GM21576 (cell line): ENCODE data around the gene PRKG1.

Experiments used
- ATAC-seq: cut with Tn5 transposase; IDR thresholded peaks from one replicate; pipeline ENCODE4 v1.9.1; 2021; ENCODE audit warnings: mild to moderate bottlenecking, moderate library complexity; ENCODE audit not compliant: unreplicated experiment

Gene PRKG1

DNA sequence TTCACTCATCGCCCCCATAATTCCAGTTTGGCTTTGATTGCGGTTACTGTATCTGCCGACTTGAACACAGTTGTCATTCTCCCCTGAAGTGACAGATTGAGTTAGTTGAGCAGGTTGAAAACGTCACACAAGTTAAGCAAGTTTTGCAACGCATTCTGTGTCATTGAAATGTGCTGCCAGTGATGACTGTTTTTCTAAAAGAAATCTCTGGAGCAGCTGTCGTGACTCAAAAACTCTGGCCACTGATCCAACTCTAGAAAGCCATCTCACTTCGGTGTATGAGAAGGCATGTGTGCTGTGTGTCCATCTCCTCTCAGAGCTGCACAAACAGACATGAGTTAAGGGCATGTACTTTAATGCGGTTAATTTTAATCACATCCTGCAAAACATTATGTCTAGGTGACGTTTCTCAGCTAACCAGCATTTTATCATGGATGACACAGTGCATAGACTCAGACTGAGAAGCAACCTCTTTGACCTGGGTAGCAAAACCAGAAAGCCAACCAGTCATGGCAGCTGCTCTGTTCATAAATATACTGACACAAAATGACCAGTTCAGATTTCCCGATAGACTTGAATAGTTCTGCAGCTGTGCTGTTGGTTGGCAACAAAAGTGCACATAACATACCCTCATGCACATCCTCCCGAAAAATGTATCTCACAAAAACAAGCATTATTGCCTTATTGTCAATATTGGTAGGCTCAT lies 555.8 kb downstream of the PRKG1 start:
- no peak for ATAC-seq

DNA sequence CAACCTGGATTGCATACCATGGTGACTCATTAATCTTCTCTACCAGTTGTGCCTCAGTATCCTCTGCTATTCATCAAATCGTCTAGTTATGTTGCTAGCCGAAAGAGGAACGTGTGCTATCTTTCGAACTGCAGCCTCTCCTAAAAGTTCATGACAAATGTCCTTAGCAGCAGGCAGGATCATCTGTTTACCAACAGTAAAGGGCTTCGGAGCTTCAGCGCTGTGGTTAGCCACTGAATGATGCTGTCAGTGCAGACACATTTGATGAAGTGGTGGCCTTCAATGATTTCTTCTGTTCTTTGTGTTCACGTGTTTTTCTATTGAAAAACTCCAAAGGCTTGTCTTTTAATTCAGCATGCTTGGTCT lies 556.3 kb downstream of the PRKG1 start:
- no peak for ATAC-seq

DNA sequence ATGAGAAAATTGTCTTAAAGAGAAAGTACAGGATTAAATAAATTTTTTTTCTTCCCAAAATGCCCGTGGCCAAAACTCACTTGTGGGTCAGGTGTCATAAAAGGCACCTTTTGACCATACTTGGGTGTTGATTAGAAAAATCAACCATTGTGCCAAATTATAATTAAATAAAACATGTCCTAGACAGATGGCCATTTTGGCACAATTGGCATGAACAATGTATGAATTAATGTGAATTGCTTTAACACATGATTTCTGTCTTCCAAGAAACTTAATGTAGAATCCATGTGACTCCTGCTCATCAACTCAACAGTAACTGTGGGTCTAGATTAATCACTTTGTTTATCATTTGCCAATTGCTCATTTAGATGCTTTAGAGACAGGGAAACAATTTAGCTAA lies 561.1 kb downstream of the PRKG1 start:
- ATAC-seq, result no peak

DNA sequence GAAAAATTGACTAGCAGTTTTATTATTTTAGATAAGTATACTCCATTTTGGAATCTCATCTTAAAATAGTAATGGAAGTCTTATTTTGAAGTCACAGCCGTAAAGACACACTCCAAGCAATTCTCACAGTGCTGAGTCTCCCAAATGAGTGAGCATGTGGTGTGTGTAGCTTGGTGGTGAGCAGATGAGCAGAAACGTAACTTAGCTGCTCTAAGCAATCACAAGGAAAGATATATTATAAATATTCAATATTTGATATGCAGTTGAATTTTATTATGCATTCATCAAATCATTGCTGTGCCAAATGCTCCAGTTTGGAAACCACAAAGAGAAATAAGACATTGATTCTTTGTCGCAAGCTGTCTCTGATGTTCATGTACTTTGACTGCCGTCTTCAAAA lies 563.9 kb downstream of the PRKG1 start:
- no peak for ATAC-seq

DNA sequence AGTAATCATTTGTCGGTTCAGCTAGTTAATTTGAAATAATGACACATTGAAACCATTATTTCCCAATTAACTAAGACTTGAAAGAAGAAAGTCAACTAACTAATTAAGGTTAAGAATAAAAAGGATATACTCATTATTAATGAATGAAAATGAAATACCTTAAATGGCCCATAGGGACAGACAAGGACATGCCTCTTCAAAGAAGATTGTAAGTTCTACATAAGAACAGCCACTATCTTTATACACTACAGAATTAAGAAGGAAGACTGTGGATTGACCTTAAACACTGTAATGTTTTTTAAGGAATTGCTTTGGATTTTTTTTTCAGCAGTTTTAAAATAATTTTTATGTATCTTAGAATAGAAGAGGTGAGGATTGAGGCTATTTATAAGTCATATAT lies 564.5 kb downstream of the PRKG1 start:
- no peak for ATAC-seq

DNA sequence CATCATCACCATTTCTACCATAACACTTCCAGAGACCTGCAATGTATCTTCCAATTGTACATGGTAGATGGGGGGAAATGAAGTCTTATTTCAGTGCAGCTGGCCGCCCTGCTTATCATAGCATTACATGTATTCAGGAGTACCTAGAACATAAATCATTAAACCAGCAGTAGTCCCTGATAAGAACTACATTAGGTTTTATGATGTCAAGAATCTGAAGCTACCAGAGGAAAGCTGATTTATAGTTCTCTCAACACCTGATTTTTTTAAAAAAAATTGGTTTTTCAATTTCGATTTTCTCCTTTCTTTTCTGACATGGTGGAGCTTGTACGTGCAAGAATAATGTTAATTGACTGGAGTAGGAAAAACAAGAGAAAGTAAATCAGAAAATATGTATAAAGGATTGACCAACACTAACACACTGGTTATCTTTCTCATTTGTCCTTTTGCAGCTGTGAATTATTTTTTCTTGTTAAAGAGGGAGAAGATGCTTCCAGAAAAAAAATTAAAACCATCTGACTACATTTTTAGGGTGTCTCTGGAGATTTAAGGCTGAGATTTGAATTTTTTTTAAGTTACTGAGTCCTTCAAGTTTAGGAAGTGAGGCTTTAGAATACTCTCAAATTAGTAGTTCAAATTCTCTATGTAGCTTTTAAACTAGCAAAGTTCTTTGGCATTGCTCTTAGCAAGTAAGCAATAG lies 566.0 kb downstream of the PRKG1 start:
- ATAC-seq, result no peak

DNA sequence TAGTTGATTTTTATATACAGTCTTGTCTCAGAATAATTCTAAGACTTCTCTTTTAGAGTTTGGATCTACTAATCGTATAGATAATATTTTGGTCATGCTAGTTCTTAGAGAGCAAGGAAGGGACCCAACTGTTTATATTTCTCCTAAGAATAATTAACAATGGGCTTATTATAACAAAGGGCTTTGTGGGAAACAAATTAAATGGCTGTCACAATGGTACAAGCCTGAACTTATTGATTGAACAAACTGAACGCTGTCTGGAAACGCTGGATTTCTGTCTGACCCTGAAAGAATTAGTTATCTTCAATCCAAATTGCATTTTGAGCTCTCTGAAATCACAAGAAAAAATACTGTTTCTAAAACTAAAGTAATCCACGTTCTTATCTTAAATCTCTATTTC lies 568.3 kb downstream of the PRKG1 start:
- ATAC-seq, result no peak

DNA sequence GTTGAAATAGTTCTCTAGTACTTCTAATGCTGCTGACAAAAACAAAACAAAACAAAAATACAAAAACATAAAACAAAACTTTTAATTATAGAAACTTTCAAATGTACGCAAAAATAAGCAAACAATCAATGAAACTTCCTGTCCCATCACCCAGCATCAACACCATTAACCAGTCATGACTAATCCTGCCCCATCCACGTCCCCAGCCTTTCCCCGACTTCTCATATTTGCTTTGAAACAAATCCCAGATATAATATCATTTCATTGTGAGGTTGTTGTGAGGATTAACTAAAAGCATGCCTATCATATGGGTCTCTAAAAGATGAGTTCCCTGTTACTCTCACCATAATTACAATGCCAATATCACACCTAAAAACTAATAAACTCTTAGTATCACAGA lies 569.4 kb downstream of the PRKG1 start:
- ATAC-seq, result no peak

DNA sequence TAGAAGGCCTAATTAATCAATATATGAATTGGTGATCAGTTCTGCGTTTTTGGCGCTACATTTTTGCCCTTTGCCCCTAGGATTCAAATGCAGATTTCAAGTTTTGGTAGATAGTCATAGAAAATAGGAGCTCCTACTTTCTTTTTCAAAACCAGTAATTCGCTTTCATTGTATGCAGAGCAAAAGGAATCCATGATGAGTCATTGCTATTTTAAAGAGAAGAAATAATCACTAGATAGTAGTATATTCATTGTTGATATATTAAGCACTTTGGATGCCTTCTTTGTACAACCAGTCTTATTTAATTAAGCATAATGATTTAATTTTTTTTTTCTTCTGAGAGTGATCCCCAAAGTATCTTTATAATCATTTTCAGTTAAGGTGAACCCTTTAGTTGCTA lies 574.8 kb downstream of the PRKG1 start:
- ATAC-seq, result no peak

DNA sequence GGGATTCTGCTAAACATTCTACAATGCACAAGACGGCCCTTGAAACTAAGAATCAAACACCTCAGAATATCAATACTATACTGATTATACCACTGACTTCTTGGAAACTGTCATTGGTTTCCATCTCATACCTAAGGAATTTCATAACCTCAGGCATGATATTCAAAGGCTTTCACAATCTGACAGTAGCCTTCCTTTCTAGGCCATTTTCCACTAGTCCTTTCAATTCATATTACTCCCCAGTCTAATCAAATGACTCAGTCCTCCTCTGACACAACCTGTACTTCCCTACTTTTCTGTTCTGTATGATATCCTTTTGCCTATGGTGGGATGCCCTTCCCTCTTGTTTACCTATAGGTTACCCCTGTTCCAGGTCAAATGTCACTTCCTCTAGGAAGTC lies 576.8 kb downstream of the PRKG1 start:
- ATAC-seq, result no peak

DNA sequence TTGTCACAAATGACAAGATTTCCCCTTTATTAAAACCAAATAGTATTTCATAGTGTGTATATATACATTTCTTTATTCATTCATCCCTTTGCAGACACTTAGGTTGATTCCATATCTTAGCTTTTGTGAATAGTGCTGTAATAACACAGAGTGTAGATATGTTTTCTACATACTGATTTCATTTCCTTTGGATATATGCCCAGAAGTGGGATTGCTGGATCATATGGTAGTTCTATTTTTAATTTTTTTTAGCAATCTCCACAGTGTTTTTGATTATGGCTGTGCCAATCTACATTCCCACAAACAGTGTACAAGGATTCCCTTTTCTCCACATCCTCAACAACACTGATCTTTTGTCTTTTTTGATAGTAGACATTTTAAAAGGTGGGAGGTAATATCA lies 578.7 kb downstream of the PRKG1 start:
- no peak for ATAC-seq

DNA sequence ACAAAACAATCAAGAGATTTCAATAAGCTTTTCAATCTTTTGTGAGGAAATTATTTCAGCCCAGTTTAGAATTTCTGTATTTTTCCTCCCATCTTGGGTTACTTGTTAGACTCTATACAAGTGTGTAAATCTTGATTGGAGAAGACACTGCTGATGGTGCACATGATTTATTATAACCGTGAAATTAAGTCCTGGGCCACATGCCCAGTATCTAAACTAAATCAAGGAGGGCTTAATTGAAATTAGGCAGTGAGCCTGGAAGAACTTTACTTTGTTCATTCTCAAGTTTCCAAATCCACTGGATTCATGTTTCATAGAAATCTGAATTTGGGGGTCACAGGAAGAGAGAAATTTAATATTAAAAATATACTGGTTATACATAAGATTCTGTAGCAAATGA lies 580.6 kb downstream of the PRKG1 start:
- no peak for ATAC-seq

DNA sequence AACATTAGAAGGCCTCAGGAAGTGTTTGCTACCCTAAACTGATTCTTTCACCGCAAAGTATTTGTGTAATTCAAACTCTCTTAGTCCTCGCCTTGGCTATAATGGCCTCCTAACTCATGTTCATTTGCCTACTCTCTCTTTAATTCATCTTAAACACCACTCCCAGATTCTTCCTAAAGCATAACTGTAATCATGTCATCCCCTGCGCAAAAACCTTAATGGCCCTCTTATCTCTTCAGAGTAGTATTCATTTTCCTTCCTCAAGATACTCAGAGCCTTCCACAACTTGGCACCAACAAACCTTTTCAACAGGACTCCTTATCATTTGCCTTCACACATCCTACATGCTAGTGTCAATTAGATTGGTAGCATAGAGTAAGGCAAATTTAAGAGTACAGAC lies 582.2 kb downstream of the PRKG1 start:
- ATAC-seq, result no peak

DNA sequence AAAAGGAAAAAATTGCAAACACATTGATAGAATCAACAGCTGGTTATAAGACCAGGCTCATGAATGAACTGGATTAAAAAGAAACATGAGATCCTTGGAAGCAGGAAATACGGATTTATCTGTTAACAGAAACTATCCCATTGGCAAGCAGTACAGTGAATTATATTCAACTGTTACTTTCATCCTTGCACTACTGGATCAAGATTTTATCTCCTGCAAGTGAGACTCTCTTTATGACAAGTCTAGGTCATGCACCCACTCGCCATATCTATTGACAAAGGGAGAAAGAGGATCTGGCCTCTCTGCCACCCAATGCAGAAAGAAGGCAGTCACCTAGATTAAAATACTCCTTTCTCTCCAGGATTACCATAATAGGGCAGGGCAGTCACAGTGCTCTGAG lies 583.7 kb downstream of the PRKG1 start:
- ATAC-seq, result no peak

DNA sequence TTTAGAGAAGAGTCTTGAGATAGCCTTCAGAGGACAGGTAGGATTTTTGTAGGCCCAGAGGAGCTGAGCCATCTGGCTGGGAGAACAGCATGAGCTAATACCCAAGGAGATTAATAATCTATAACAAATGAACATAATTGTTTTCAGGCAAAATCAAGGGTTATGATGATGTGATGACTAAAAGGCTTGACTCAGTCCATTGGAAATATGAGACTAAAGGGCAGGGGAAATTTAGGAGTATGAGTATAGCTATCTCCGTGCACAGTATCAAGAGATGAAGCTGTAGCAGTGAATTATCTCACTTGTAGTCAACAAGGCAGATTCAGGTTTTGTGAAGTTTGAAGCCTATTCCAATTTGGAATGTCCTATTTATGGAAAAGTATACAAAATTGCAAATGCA lies 585.1 kb downstream of the PRKG1 start:
- no peak for ATAC-seq

DNA sequence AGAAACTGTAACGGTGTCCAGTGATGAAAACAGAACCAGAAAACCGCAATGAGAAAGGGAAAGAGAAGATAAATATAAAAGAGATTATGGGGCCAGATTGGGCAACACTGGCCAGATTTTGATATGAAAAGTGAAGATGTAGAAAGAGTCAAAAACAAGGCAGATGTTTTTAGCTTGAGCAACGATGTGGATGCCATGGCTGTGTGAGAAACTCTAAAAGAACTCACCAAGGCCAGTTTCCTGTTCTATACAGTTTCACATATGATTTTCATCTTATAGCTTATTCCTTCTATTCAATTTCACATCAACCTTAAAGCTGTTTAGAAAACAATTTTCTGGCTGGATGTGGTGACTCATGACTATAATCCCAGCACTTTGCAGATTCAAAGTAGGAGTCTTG lies 588.8 kb downstream of the PRKG1 start:
- no peak for ATAC-seq

DNA sequence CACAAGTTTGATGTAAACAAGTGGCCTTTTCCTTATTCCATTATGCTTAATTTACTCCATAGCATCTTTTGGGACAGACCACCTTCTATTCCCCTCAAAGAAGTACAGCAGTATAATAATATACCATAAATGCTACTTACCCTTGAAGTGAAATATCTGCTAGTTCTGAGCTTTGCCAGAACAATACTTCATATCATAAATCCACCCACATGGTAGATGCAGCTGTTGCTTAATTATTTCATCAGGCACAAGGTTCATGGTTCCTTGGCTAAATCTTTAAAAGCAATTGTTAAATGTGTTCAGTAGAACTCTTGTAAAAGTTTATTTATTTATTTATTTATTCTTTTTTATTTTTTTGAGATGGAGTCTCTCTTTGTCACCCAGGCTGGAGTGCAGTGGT lies 592.2 kb downstream of the PRKG1 start:
- no peak for ATAC-seq

DNA sequence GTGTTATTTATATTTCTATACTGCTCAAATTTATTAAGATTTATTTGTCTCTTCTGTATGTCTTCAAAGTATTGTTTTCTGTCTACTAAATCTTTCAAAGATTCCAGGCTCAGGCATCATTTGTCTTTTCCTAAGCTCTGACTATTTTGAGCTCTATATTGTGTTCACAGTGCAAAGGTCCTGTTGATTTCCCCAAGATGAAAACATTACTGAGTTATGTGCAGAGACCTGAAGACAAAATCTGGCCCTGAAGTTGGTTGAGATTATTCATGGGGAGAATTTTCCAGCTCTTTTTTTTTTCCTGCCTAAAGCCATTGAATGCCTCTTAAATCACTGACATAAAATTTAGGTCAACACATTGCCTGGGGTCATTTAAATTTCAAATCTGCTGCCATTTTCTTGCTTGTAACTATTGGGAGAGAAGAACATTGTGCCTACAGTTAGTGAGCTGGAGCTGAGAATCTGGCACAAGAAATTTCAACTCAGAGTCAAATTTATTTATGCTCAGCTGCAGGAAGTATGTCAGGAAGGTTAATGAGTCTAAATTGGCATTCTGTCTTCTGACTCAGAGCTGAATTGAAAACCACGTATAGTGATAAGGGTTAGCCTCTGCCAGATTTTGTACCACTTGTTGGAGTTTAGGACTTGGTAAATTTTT lies 593.5 kb downstream of the PRKG1 start:
- ATAC-seq, result no peak

DNA sequence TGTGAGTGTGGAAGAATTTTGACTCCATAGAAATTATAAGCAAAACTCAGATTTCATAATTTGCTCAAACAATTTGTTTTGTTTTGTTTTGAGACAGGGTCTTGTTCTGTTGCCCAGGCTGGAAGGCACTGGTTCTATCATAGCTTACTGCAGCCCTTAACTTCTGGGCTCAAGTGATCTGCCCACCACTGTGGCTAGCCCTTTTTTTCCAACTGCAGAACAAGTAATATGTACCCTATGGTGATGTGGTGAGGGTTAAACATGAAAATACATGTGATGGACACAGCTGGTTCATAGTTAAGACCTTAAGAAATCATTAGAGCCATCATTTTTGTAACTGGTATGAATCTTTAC lies 594.0 kb downstream of the PRKG1 start:
- no peak for ATAC-seq

DNA sequence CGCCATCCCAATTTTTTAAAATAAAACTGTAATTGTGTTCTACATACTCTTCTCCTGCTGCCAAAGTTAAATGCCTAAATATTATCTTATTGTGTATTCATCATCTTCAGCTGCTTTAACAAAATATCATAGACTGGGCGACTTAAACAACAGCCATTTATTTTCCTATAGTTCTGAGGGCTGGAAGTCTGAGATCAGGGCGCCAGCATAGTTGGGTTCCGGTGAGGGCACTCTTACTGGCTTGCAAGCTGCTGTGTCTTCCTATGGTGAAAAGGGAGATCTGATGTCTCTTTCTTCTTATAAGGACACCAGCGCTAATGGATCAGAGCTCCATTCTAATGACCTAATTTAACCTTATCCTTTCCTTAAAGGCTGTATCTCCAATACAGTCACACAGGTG lies 594.8 kb downstream of the PRKG1 start:
- ATAC-seq, result no peak

DNA sequence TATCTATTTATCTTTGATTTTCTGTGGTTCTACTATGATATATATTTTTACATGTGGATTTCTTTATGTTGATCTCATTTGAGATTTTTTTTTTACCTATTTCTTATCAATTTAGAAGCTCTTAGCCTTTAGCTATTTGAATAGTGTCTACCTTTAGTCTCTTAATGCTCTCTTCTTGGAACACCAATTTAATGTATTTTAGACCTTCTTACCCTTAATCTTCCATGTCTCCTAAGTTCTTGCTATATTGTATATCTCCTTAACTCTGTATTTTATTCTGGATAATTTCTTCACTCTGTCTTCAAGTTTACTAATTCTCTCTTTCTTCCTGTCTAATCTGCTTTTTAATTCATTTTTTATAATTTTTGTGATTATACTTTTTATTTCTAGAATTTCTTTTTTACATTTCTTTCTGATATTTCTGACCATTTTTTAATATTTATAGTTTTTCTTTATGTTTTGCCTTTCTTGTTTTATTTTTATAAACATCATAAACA lies 597.8 kb downstream of the PRKG1 start:
- ATAC-seq, result no peak

DNA sequence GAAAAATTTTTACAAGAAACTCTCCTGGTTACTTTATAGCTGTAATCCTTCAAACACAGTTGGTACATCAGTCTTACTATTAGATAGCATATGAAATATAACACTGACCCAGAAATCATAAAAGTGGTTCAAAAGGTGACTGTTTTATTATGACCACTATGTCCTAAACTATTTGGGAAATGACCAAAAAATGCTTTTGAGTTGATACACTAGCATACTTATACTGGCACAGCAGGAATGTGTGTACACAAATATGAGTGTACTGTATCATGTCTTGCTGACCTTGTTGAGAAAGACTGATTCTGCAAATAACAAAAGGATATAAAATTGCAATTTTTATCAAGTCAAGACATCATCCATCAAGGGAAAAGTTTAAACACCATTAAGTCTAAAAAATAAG lies 600.8 kb downstream of the PRKG1 start:
- ATAC-seq, result no peak
